Activated CD4-positive, alpha-beta T cell treated with anti-CD3 and anti-CD28 coated beads for 4 hours (primary cell): ENCODE data around the gene HIPK3.
"Not testable (repeated sequence)": the region's sequence is repeated elsewhere in the genome, so short reads cannot be mapped to it uniquely, and the experiment has no call there.

ENCODE experiments used
- DNase-seq, 2 donors: peaks; one replicate each; pipeline ENCODE4 v3.0.0-alpha.2; 2020

The HIPK3 gene

DNA sequence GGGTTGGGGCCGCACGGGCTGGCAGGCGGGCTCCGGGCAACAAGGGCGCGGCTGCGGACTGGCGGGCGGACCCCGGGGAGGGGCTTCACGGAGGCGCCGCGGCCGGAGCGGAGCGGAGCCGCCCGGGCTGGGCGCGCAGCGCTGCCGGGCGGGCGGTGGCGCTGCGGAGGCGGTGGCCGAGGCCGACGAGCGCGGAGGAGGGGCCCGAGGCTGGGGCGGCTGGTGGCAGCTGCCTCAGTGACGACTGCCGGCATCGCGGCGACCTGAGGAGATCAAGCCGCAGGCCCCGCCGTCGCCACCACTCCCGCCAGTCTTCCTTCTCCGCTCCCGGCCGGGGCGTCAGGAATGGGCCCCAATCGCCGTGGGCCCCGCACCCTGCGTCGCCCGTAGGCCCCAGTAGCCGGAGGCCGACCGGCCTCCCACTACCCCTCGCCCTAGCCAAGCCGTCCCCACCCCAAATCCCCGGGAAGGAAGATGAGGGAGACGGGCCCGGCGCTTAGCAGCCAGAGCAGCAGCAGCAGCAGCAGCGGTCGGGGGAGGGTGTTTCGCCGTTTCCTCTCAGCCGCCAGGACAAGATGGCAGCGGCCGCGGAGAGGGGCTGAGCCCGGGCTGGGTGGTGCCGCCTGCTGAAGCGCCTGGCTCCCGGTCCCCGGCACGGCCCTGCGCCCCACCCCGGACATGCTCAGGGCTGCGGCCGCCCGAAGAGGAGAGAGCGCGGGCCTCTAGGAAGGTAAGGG, at the start of gene HIPK3:
Gene HIPK3 (plus strand): TSS at position 222 of the 737 bp plus-strand sequence.
- peak; percentile 61 to 66 for DNase-seq

DNA sequence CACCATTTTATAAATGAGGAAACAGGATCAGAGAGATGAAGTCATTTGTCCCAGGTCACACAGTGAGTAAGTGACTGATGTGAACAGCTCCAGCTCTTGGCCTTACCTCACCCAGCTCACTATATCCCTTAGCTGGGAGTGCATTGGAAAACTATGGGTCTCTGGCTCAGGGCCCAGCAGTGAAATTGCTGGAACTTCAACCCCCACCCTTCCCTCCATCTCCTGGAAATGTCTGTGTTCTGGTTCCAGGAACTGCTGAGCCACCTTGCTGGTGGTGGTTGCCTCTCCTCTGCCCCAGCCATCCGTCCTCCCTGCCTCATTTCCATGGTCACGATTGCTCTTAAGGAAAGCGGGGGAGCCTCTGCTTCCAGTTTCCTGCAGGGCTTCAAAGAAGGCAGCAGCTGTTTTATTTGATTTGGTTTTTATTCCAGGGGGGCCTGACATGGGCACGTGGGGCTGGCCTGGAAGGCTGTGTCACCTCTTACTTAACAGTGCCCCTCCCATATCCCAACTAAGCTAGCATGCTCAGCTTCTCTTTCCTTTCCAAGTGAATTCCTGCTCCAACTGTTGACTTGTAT, 49.7 kb upstream of the HIPK3 start:
- DNase-seq: no peak

DNA sequence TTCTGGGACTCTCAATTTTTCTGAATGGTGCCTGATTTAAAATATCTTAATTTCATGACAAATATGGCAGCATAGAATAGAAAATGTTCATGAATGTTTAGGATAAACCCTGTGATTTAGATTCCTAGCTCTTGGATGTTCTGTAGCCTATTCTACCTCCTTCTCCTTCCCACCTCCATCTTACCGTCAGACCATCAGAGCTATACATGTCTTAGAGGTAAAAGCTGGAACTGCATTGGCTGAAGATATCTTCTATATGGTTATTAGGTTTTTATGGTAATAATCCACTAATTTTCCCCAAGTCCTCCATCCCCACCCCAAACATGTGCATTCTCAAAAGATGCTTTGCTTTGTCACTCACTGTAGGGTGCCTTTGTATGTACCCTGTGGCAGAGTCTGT, 49.0 kb upstream of the HIPK3 start:
- DNase-seq: no peak

DNA sequence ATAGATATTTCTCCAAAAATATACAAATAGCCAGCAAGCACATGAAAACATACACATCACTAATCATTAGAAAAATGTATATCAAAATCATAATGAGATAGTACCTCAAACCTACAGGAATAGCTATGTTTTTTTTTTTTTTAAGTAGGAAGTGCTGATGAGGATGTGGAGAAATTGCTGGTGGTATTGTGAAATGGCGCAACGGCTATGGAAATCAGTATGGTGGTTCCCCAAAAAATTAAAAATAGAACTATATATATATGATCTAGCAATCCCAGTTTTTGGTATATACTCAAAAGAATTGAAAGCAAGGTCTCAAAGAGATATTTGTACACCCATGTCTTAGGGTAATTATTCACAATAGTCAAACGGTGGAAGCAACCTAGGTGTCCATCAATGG, 46.0 kb upstream of the HIPK3 start:
- no peak for DNase-seq

DNA sequence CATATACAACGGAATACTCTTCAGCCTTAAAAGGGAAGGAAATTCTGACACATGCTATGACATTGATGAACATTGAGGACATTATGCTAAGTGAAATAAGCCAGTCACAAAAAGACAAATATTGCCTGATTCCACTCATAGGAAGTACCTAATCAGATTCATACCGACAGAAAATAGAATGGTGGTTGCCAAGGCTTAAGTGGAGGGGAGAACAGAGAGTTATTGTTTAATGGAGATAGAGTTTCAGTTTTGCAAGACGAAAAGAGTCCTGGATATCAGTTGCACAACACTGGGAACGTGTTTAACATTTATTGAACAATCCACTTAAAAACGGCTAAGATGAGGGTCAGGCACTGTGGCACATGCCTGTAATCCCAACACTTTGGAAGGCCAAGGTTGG, 45.6 kb upstream of the HIPK3 start:
- DNase-seq: no peak

DNA sequence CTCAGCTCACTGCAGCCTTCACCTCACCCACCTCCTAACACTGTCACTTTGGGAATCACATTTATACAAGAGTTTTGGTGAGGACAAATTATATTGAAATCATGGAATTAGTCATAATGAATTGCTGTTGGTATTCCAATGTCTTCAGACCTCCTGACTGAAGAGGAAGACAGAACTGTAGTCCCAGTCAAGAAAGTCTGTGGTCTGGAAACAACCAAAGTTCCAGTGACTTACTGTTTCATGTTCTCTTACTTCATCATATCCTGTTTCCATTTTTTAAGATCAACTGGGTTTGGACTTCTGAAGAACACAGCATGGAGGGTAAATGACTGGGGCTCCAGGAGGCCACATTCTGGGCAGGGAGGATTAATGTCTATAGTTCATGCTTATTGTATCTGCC, 43.0 kb upstream of the HIPK3 start:
- no peak for DNase-seq

DNA sequence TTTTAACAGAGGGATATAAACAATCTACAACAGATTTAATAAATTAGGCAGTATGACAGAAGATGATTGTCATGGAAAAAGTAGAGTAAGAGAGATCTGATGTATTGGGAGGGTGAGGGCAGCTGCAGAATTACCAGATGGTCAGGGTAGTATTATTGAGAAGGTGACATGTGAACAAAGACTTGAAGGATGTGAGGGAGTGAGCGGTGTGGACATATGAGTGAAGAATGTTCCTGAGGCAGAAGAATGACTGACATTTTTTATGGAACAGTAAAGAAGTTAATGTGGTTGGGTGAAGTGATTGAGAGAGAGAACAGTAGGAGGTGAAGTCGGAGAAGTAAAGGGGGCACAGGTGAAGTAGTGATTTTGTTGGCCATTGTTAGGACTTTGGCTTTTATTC, 42.4 kb upstream of the HIPK3 start:
- no peak for DNase-seq

DNA sequence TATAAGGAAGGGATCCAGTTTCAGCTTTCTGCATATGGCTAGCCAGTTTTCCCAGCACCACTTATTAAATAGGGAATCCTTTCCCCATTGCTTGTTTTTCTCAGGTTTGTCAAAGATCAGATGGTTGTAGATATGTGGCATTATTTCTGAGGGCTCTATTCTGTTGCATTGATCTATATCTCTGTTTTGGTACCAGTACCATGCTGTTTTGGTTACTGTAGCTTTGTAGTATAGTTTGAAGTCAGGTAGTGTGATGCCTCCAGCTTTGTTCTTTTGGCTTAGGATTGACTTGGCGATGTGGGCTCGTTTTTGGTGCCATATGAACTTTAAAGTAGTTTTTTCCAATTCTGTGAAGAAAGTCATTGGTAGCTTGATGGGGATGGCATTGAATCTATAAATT, 40.5 kb upstream of the HIPK3 start:
- DNase-seq: not testable (repeated sequence)

DNA sequence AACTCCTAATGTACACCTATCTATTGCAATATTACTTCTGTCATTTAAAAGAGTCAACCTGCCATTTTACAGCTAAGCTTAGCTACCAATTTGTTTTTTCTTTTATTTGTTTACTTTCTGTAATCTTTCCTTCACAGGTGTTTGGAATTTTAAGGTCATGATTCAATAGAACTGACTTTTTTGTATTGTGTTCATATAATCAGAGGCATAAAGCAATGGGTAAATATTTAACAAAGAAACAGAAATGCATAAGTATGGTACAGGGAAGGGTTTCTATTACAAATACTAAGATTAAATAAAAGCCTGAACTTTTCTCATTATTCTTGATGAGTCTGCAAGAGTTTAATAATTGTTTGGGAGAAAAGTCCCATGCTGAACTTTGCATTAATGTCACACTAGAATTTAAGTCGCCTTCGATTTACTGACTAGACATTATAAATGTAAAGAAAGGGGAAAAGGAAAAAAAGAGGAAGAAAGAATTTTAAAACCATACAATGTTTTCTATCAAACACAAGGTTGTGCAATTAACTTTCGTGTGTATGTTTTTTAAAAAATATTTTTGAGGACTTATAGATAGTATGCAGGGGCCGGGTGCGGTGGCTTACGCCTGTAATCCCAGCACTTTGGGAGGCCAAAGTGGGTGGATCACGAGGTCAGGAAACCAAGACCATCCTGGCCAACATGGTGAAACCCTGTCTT, 35.0 kb upstream of the HIPK3 start:
- no peak for DNase-seq

DNA sequence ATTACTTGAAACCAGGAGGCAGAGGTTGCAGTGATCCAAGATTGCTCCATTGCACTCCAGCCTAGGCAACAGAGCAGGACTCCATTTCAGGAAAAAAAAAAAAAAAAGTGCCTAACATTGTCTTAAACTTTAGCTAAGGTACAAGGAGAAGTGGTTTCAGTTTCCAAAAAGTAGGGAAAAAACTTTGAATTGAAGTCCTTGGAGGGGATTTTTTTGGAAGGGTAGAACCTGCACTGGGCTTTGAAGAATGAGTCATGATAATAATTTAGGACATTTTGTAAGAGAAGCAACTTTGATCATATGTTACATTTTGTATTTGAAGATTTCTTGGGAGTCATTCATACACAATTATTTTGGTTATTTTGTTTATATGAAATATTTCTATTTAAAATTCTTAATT, 31.8 kb upstream of the HIPK3 start:
- no peak for DNase-seq

DNA sequence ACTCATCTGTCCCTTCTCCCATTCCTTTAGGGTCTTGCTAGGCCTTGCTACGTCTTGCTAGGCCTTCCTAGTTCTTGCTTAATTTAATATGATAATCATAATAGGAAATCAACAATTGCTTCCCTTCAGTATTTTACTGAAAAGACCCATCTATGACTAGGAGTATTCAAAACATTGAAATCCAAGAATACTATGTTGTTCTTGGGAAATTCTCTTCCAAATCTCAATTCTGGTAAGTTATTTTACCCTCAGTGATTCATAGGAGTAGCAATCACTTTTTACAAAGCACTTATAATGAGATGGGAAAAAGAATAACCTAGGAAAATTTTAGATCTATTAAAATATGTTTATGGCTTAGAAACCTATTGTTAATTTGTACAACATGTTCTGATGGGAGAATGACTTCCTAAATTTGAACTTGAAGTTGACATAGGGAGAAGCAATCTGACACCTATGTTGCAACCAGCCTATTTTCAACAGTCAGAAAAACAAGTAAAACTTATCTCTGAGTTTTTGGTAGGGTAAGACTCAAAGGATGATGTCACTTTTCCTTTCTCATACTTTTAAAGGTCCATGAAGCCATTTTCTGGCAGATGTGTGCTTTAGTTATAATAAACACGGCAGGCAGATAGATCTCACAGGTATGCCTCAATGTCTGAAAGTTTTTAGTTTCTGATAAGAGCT, 29.5 kb upstream of the HIPK3 start:
- no peak for DNase-seq

DNA sequence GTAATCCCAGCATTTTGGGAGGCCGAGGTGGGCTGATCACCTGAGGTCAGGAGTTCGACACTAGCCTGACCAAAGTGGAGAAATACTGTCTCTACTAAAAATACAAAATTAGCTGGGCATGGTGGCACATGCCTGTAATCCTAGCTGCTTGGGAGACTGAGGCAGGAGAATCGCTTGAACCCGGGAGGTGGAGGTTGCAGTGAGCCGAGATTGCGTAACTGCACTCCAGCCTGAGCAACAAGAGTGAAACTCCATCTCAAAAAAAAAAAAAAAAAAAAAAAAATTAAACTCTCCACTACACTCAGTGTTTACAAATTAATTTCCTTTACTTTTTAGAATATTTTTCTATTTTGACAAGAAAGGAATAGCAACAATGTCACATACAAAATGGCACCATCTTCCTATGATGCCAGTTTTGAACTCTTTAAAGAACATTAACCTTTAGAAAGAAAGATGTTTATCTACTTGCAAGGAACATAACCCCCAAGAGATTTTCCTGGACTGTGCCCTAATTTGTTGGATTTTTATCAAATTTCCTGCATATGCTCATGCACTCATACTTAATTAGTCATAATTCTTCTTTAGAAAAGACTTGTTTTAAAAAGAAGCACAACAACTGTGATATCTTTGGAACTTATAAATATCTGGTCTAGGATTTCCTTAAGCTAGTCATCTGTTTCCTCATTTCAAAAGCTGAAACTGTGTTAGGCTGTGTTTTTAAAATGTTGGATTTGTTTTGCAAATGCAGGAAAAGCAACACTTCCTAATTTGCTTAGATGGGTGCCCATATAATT, 22.6 kb upstream of the HIPK3 start:
- DNase-seq: no peak

DNA sequence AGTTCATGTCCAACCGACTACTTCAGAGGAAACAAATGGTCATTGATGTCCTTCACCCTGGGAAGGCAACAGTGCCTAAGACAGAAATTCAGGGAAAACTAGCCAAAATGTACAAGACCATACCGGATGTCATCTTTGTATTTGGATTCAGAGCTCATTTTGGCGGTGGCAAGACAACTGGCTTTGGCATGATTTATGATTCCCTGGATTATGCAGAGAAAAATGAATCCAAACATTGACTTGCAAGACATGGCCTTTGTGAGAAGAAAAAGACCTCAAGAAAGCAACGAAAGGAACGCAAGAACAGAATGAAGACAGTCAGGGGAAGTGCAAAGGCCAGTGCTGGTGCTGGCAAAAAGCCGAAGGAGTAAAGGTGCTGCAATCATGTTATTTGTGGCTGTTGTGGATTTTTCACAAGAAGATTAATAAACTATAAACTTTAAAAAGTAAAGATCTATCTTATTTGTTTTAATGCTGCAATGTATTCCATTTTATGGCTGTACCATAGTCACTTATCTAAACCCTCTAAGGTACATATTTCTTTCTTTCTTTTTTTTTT, 20.1 kb upstream of the HIPK3 start:
- no peak for DNase-seq

DNA sequence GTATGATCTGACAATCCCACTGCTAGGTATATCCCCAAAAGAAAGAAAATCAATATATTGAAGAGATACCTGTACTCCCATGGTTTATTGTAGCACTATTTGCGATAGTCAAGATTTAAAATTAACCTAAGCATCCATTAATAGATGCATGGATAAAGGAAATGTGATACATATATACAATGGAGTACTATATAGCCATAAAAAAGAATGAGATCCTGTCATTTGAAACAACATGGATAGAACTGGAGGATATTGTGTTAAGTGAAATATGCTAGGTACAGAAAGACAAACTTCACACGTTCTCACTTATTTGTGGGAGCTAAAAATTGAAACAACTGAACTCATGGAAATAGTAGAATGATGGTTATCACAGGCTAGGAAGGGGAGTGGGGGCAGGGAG, 14.6 kb upstream of the HIPK3 start:
- DNase-seq: no peak

DNA sequence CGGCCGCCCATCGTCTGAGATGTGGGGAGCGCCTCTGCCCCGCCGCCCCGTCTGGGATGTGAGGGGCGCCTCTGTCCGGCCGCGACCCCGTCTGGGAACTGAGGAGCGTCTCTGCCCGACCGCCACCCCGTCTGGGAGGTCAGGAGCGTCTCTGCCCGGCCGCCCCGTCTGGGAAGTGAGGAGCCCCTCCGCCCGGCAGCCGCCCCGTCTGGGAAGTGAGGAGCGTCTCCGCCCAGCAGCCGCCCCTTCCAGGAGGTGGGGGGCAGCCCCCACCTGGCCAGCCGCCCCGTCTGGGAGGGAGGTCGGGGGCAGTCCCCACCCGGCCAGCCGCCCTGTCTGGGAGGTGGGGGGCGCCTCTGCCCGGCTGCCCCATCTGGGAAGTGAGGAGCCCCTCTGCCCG, 13.5 kb upstream of the HIPK3 start:
- not testable (repeated sequence) for DNase-seq

DNA sequence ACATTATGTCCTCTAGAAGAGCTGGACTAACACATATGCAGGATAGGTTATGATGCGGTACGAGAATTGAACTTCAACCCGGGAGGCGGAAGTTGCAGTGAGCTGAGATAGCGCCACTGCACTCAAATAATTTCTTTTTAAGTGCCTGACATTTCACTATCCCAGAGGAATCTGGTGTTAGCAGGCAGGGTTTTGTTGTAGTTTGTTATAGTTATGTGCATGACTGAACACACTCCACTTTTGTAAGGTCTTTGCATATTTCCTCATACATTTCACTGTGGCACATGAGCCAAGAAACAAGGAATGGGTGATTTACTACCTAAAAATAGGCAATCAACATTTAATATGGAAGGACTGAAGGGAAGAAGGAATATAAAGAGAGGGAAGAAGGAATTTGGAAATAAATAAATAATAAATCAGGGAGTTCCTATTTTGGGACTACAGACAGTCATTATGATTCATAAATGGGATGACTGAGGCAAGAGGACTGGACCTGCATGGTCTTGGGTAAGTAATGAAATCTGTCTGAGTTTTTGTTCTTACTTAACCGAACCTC, 8.7 kb upstream of the HIPK3 start:
- DNase-seq: no peak

DNA sequence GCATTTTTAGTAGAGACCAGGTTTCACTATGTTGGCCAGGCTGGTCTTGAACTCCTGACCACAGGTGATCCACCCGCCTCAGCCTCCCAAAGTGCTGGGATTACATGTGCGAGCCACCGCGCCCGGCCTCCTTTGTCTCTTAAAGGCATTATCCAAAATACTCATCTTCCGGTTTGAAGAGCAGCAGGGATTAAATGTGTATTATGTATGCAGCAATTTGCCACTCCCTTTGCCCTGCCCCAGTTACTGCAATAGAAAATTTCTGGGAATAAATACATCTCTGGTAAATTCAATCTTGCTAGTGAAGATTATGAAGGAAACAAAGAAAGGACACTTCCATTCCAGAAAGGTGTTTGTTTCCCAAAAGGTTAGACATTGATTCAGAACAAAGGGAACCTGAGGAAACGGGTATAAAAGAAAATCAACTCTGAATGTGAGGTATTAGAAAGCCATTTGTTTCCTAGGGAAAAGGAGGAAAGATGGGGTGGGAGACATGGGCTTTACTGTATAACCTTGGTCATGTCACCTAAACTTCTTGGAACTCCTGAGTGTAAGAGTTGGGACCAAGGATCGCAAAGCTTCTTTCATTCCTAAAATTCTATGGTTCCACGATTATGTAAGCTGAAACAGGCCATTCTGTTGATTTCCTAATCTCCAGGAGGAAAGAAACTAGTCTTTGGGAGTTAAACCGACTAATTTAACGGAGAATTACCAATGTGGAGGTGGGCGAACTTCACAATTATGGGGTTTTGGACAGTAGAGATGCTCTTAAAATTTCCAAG, 959 bp upstream of the HIPK3 start:
- DNase-seq: no peak

DNA sequence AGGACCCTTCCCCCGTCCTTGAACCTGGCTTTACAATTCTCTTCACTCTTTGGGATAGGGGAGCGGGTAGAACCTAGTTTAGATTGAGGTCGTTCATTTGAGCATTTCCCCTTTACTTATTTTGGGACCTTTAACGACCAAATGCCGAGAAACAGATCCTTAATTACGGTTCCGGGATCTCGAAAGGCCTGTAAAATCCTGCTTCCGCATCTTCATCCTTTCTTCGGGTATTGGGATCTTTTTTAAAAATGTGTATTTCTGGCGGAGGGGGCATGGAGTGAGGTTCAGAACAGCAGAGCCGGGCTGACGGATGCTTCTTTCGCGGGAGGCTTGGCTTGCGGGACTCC, 395 bp upstream of the HIPK3 start:
- no peak for DNase-seq

DNA sequence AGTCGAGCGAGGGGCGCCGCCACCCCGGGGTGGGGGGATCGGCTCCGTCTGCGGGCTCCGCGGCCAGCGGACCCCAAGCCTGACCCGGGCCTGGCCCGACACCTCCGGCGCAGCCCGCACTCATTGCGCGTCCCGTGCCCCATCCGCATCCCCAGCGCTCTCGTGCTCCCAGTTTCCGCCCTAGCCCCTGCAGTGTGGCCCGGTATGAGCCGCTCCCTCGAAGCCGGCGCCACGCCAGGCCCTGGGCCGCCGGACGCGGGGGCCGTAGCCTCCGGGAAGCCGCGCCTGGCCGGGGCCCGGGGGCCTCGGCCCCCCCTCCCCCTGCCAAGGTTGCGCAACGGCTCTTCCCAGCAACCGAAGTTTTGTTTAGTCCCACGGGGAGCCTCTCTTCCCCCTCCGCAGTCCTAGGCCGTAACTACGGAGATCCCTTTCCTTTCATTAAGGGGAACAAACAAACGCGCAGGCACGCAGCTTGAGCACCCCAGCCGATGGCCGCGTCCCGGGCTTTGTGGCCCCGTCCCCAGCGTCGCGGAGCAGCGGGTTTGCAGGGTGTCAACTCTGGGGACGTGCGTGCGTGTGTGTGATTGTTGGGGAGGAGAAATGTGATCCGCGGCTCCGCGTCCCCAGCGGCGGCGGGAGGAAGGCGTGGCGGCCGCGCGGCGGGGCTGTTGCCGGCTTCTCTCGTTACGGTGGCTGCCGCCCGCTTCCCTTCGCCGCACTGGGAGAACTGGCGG, 883 bp downstream of the HIPK3 start:
- peak; percentile 60 to 64 for DNase-seq

DNA sequence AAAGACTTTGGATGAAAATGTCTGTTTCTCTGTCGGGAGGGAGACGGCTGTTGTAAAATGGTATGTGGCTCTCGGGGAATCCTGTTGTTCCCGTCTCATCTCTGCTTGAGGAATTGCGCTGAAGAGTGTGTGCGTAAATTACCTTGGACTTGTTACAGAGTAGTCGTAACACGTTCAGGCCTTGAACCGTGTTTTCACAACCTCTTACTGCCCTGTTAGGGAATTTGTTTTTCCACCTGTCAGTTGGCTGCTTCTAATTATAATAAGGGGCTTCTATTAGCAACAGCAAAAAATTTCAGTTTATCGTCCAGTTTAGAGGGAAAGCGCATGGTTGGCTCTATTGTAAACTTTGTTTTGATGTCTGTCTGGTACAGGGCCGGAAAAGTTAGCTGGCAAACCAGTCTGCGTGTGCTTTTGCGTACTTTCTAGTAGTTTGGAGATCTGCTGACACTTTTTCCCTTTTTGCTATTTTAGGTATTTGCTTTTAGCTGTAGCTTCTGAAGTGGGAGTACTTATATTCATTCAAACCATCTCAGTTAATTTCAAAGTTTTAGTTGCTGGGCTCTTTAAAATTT, 1.5 kb downstream of the HIPK3 start:
- no peak for DNase-seq
